Spleen (tissue), 11 donors: ENCODE data around the gene SYCP2L. TPM values are rescaled to one million over a fixed set of nuclear protein-coding genes. Genes with fewer than 3 reads are reported as not detected.
"Not testable (repeated sequence)": the region's sequence is repeated elsewhere in the genome, so short reads cannot be mapped to it uniquely, and the experiment has no call there.

Experiments used
- DNase-seq: peaks from one replicate; pipeline ENCODE4 v3.0.0-alpha.2; 2020
- H3K27ac ChIP-seq, 8 donors: fragments of 200-600 bp; sonication (generic) in 7 of 8; 1 replicate in 4 of 8; 2 replicates in 4 of 8; pipeline versions ENCODE4 v1.5.0 to v1.8.0; 2016 to 2021; ENCODE audit warnings: inconsistent platforms in 4 of 8, mild to moderate bottlenecking in 4 of 8, moderate library complexity in 1 of 8
- H3K27me3 ChIP-seq, 7 donors: fragments of 200-600 bp; sonication (generic) in 6 of 7; replicated peaks in 1 of 7; 1 replicate in 4 of 7; 2 replicates in 3 of 7; pipeline versions ENCODE4 v1.5.0 to v1.8.0; 2016 to 2021; ENCODE audit warnings: inconsistent platforms in 3 of 7, mild to moderate bottlenecking in 1 of 7
- H3K36me3 ChIP-seq, 6 donors: fragments of 200-600 bp; sonication (generic) in 5 of 6; 1 replicate in 4 of 6; 2 replicates in 2 of 6; pipeline versions ENCODE4 v1.5.0 to v1.8.0; 2016 to 2021; ENCODE audit warnings: inconsistent platforms in 2 of 6
- H3K4me1 ChIP-seq, 6 donors: fragments of 200-600 bp; sonication (generic) in 5 of 6; 1 replicate in 3 of 6; 2 replicates in 3 of 6; pipeline versions ENCODE4 v1.5.0 to v1.8.0; 2016 to 2021; ENCODE audit warnings: inconsistent platforms in 3 of 6
- H3K4me3 ChIP-seq, 8 donors: fragments of 200-600 bp; sonication (generic) in 7 of 8; 1 replicate in 4 of 8; 2 replicates in 4 of 8; pipeline versions ENCODE4 v1.5.0 to v1.8.0; 2016 to 2021; ENCODE audit warnings: inconsistent platforms in 4 of 8, mild to moderate bottlenecking in 4 of 8, moderate library complexity in 2 of 8
- H3K9me3 ChIP-seq, 8 donors: fragments of 200-600 bp; sonication (generic) in 7 of 8; 1 replicate in 4 of 8; 2 replicates in 4 of 8; pipeline versions ENCODE4 v1.5.0 to v1.8.0; 2016 to 2021; ENCODE audit warnings: inconsistent platforms in 4 of 8
- POLR2A ChIP-seq, 3 donors: fragments of 450-650 bp; IDR thresholded peaks; one replicate each; pipeline ENCODE4 v1.5.1; 2017; ENCODE audit warnings: antibody characterized with exemption in 3 of 3, mild to moderate bottlenecking in 1 of 3
- POLR2AphosphoS5 ChIP-seq, 3 donors: sonication (generic); formaldehyde crosslinking; IDR thresholded peaks; one replicate each; pipeline ENCODE4 v1.5.1; 2017; ENCODE audit warnings: antibody characterized with exemption in 3 of 3
- WGBS, 5 donors: extraction: QIAGEN DNeasy Blood & Tissue Kit in 3 of 5; methylation state at CpG; one replicate each; pipeline versions ENCODE4 v1.1.5 to v1.1.7; 2013 to 2018; 5-methylcytosine and 5-hydroxymethylcytosine counted together
- intact Hi-C: fragments of 100-400 bp; cut with DNase I; formaldehyde crosslinking; loops from one replicate; pipeline ENCODE4 v1.15.0; 2023; ENCODE audit warnings: low total_unique reads
- polyA plus RNA-seq, 3 donors: library from polyadenylated mRNA; stranded (reverse); fragments of 200-250 nt; gene quantifications; one replicate each; pipeline ENCODE4 v1.2.1, GENCODE V29; 2013
- total RNA-seq, 7 donors: library from RNA; depleted of rRNA in 3 of 7; stranded (reverse); fragments of >200 nt in 3 of 7; fragmentation: NEBNext Ultra II Directional in 4 of 7; extraction: Animal tissue kit (Norgen Biotek cat#: 25700) in 4 of 7; gene quantifications; one replicate each; pipeline versions ENCODE4 v1.1.0 to v1.2.1, GENCODE V29; 2016 to 2021
- TF ChIP-seq, protein P1 (sequence below), 11 experiments: fragments of 200-600 bp in 7 of 11; fragments of 450-650 bp in 4 of 11; sonication (generic) in 4 of 11; IDR thresholded peaks in 8 of 11; conservative IDR thresholded peaks in 3 of 11; 1 replicate in 7 of 11; 2 replicates in 4 of 11; pipeline versions ENCODE4 v1.4.0 to v1.8.0; 2016 to 2021; ENCODE audit warnings: antibody characterized with exemption in 11 of 11, inconsistent platforms in 4 of 11, mild to moderate bottlenecking in 1 of 11
- donor health status: healthy with polysubstance abuse.
- donor health status: DM: no; HTN: no; CAD: no; lungs with moderate emphysema.
- donor health status: DM: no; HTN: no; CAD: no.
- donor health status: Bipolar disorder and iron deficiency.
- donor health status: healthy.
- donor health status: DM: no; HTN: no; CAD: no.
- donor health status: DM: yes; HTN: yes; CAD: no.

The SYCP2L gene
- total and polyA plus RNA-seq, 10 donors = 0.06 to 0.83 (median 0.22) TPM; not detected in 2

DNA sequence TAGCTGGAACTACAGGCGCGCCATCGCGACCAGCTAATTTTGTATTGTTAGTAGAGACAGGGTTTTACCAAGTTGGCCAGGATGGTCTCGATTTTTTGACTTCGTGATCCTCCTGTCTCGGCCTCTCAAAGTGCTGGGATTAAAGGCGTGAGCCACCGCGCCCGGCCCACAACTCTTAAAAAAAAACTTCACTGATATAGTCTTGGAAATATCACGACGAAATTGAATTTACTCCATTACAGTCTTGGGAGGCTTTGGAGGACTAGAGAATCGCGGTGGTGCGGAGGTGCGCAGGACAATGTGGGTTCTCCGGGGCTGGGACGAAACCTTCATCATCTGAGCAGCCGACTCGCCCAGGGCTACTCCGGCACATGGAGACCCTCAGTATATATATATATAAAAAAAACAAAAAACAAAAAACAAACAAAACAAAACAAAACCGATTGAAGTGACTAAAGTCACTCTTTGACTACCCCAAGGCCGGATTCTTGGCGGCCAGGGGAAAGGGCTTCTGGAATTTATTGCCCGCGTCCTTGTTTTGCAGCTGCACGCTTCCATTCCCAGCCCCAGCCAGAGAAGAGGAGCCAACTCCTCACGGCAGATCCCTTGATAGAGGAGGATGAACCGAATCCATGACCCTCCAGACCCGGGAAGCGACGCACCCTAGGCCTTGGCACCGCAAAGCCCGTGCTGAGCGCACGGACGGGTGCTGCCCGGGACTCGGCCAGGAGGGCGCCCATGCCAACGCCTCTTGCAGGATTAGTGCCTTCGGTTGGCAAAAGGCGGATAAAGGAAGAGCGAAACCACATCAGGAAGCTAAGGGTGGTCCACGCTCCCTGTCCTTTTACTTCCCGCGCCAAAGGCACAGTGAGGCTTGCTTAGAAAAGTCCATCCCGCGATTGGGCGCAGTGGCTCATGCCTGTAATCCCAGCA is 3.3 kb upstream of the SYCP2L start:
- H3K36me3 ChIP-seq = no peaks in the 10 kb centered on the region
- H3K27ac ChIP-seq = no peak overlapping the region
- TF ChIP-seq POLR2AphosphoS5 (IDR thresholded peaks at IDR 0.05) (no peak), POLR2A (IDR thresholded peaks at IDR 0.05) (no peak)
- TF ChIP-seq, protein P1, sequence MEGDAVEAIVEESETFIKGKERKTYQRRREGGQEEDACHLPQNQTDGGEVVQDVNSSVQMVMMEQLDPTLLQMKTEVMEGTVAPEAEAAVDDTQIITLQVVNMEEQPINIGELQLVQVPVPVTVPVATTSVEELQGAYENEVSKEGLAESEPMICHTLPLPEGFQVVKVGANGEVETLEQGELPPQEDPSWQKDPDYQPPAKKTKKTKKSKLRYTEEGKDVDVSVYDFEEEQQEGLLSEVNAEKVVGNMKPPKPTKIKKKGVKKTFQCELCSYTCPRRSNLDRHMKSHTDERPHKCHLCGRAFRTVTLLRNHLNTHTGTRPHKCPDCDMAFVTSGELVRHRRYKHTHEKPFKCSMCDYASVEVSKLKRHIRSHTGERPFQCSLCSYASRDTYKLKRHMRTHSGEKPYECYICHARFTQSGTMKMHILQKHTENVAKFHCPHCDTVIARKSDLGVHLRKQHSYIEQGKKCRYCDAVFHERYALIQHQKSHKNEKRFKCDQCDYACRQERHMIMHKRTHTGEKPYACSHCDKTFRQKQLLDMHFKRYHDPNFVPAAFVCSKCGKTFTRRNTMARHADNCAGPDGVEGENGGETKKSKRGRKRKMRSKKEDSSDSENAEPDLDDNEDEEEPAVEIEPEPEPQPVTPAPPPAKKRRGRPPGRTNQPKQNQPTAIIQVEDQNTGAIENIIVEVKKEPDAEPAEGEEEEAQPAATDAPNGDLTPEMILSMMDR (IDR thresholded peaks at IDR 0.05 in 8 of 11, conservative IDR thresholded peaks at IDR 0.05 in 3 of 11) = no peak
- WGBS, 5 donors = 9 to 15% (median 15%) methylated on average over 46 to 51 of the region's 51 CpGs
- H3K4me3 ChIP-seq = peak overlapping the region in 1 of 8 donors; percentile 45
- intact Hi-C loops = no loop called here
- H3K27me3 ChIP-seq = peaks cover 10 to 99% (median 74%) of the 10 kb centered on the region in 7 donors
- H3K4me1 ChIP-seq = peaks cover 0 to 49% (median 31%) of the 10 kb centered on the region in 6 donors
- no peaks in the 10 kb centered on the region for H3K9me3 ChIP-seq
- DNase-seq = no peak

DNA sequence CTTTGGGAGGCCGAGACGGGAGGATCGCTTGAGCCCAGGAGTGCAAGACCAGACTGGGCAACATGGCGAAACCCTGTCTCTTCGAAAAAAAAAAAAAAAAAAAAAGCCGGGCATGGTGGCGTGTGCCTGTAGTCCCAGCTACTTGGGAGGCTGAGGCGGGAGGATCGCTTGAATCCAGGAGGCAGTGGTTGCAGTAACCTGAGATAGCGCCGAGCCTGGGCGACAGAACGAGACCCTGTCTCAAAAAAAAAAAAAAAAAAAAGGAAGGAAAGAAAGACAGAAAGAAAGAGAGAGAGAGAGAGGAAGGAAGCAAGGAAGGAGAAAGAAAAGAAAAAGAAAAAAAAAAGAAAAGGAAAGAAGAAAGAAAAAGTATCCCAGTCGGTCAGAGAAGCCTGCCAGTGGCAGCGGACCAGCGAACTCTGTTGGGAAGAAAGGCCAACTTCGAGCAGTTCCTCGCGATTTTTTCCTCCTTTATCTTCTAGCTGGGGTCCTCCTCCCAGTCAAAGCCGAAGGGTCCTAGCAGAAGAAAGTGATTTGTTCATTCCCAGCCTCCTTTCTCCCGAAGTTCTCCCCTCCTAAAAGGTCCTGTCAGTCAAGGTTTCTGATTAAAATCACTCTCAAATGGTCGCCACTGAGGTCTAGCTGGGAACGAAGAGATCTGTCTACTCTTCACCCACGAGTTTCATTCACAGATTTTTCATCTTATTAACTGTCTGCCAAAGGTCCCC is 2.4 kb upstream of the SYCP2L start:
- peaks cover 10 to 100% (median 74%) of the 10 kb centered on the region in 7 donors for H3K27me3 ChIP-seq
- 18 to 33% (median 25%) methylated on average over 22 to 24 of the region's 24 CpGs for WGBS, 5 donors
- H3K4me3 ChIP-seq = peak overlapping the region in 1 of 8 donors; percentile 45
- H3K27ac ChIP-seq = no peak overlapping the region
- TF ChIP-seq POLR2A (IDR thresholded peaks at IDR 0.05) (no peak), POLR2AphosphoS5 (IDR thresholded peaks at IDR 0.05) (no peak)
- TF ChIP-seq, protein P1 (IDR thresholded peaks at IDR 0.05 in 8 of 11, conservative IDR thresholded peaks at IDR 0.05 in 3 of 11) = no peak
- H3K4me1 ChIP-seq = peaks cover 0 to 57% (median 33%) of the 10 kb centered on the region in 6 donors
- H3K9me3 ChIP-seq = no peaks in the 10 kb centered on the region
- intact Hi-C loops = no loop called here
- DNase-seq = no peak
- no peaks in the 10 kb centered on the region for H3K36me3 ChIP-seq

DNA sequence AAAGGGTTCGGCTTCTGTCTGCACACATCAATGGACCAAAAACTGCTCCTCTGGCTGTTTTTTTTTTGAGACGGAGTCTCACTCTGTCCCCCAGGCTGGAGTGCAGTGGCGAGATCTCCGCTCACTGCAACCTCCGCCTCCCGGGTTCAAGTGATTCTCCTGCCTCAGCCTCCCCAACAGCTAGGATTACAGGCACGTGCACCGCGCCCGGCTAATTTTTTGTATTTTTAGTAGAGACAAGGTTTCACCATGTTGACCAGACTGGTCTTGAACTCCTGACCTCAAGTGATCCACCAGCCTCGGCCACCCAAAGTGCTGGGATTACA is 524 bp upstream of the SYCP2L start:
- H3K27ac ChIP-seq = not testable (repeated sequence)
- H3K27me3 ChIP-seq = peaks cover 10 to 89% (median 64%) of the 10 kb centered on the region in 7 donors
- 23 to 31% (median 29%) methylated on average over 10 to 11 of the region's 11 CpGs for WGBS, 5 donors

DNA sequence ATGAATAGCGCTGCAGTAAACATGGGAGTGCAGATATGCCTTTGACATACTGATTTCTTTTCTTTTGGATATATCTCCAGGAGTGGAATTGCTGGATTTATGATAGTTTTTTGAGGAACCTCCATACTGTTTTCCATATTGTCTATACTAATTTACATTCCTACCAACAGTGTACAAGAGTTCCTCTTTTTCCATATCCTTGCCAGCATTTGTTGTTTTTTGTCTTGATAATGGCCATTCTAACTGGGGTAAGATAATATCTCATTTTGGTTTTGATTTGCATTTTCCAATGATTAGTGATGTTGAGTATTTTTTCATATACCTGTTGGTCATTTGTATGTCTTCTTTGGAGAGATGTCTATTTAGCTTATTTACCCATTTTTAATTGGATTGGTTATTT is 3.3 kb downstream of the SYCP2L start:
- intact Hi-C loops = no loop called here
- no peaks in the 10 kb centered on the region for H3K36me3 ChIP-seq

More for the DNA sequence above, 524 bp upstream of the SYCP2L start:
- Histone ChIP-seq H3K4me3 (peak overlapping the region in 7 of 8 donors; percentile 15 to 57 (median 19)), H3K4me1 (peaks cover 0 to 62% (median 35%) of the 10 kb centered on the region in 6 donors)
- DNase-seq, intact Hi-C loops, H3K36me3 ChIP-seq, H3K9me3 ChIP-seq: not testable (repeated sequence)

More for the DNA sequence above, 3.3 kb downstream of the SYCP2L start:
- WGBS, 5 donors = 94 to 100% (median 97%) methylated on average over 1 of the region's 1 CpG
- Histone ChIP-seq H3K4me3 (no peak overlapping the region), H3K27me3 (peaks cover 6 to 55% (median 28%) of the 10 kb centered on the region in 7 donors), H3K9me3 (peaks cover 0 to 8% (median 0%) of the 10 kb centered on the region in 8 donors), H3K27ac (no peak overlapping the region), H3K4me1 (peaks cover 0 to 30% (median 13%) of the 10 kb centered on the region in 6 donors)
- no peak for DNase-seq
- no peak for TF ChIP-seq POLR2AphosphoS5 (IDR thresholded peaks at IDR 0.05)
- no peak for TF ChIP-seq POLR2A (IDR thresholded peaks at IDR 0.05)
- TF ChIP-seq, protein P1 (IDR thresholded peaks at IDR 0.05 in 8 of 11, conservative IDR thresholded peaks at IDR 0.05 in 3 of 11) = no peak
